CD8-positive, alpha-beta memory T cell (primary cell): ENCODE results near the gene MAP1S. TPM values are rescaled to one million over a fixed set of nuclear protein-coding genes. Genes with fewer than 3 reads are reported as not detected.

Experiments used
- CTCF ChIA-PET: fragments of 350-600 bp; sonication (Branson Sonifier 250); formaldehyde crosslinking; loops from one replicate; lab custom pipeline; 2021; ENCODE audit warnings: antibody characterized with exemption; lab: Charles Lee
- POLR2A ChIA-PET: fragments of 350-600 bp; sonication (Branson Sonifier 250); formaldehyde crosslinking; loops from one replicate; lab custom pipeline; 2021; ENCODE audit warnings: antibody characterized with exemption; lab: Charles Lee
- DNase-seq, 5 donors: peaks; one replicate each; pipeline versions ENCODE4 v3.0.0 to v3.0.0-alpha.2; 2020 to 2022; ENCODE audit warnings: mixed read lengths in 1 of 5
- H3K27ac ChIP-seq: one replicate; pipeline ENCODE4 v1.7.0; 2013; ENCODE audit warnings: low read depth, mild to moderate bottlenecking, low read length, moderate library complexity
- H3K27me3 ChIP-seq: 2 replicates; pipeline ENCODE4 v1.7.0; 2013; ENCODE audit warnings: low read length, mild to moderate bottlenecking; ENCODE audit not compliant: insufficient read depth, poor library complexity, severe bottlenecking
- H3K36me3 ChIP-seq: 2 replicates; pipeline ENCODE4 v1.7.0; 2013; ENCODE audit warnings: mild to moderate bottlenecking, low read length, moderate library complexity; ENCODE audit not compliant: insufficient read depth
- H3K4me1 ChIP-seq: 2 replicates; pipeline ENCODE4 v1.7.0; 2013; ENCODE audit warnings: mild to moderate bottlenecking, low read length, moderate library complexity; ENCODE audit not compliant: insufficient read depth
- H3K4me3 ChIP-seq: 2 replicates; pipeline ENCODE4 v1.7.0; 2013; ENCODE audit warnings: mild to moderate bottlenecking, low read length
- H3K9me3 ChIP-seq: 2 replicates; pipeline ENCODE4 v1.7.0; 2013; ENCODE audit warnings: mild to moderate bottlenecking, low read length
- H3K27ac Mint-ChIP-seq, 8 donors: one replicate each; pipeline ENCODE4 v1.8.0; 2020 to 2021; ENCODE audit warnings: mixed read lengths in 8 of 8, mild to moderate bottlenecking in 6 of 8, inconsistent platforms in 3 of 8, moderate library complexity in 3 of 8
- H3K27me3 Mint-ChIP-seq, 2 donors: one replicate each; pipeline ENCODE4 v1.8.0; 2020 to 2021; ENCODE audit warnings: mixed read lengths in 2 of 2, mild to moderate bottlenecking in 1 of 2, moderate library complexity in 1 of 2
- H3K36me3 Mint-ChIP-seq, 3 donors: one replicate each; pipeline ENCODE4 v1.8.0; 2020 to 2021; ENCODE audit warnings: mixed read lengths in 3 of 3, inconsistent platforms in 1 of 3, mild to moderate bottlenecking in 1 of 3
- H3K4me1 Mint-ChIP-seq, 3 donors: one replicate each; pipeline ENCODE4 v1.8.0; 2020 to 2021; ENCODE audit warnings: mixed read lengths in 3 of 3, inconsistent platforms in 1 of 3, mild to moderate bottlenecking in 1 of 3
- H3K4me3 Mint-ChIP-seq, 7 donors: one replicate each; pipeline ENCODE4 v1.8.0; 2020 to 2021; ENCODE audit warnings: mixed read lengths in 7 of 7, mild to moderate bottlenecking in 6 of 7, moderate library complexity in 4 of 7, inconsistent platforms in 2 of 7
- H3K9me3 Mint-ChIP-seq, 5 donors: one replicate each; pipeline ENCODE4 v1.8.0; 2020 to 2022; ENCODE audit warnings: mixed read lengths in 5 of 5, mild to moderate bottlenecking in 3 of 5, moderate library complexity in 2 of 5, inconsistent platforms in 1 of 5
- polyA plus RNA-seq: library from polyadenylated mRNA; unstranded; fragments of 300-500 nt; fragmentation: Illumina TruSeq; gene quantifications from one replicate; pipeline ENCODE4 v1.2.3, GENCODE V29; 2021
- total RNA-seq, 2 experiments: library from RNA; stranded (reverse); gene quantifications; one replicate each; pipeline ENCODE4 v1.2.3, GENCODE V29; 2021

MAP1S gene
- total and polyA plus RNA-seq, 3 experiments from 2014 or later: 43.0 to 72.3 (median 66.1) TPM

DNA sequence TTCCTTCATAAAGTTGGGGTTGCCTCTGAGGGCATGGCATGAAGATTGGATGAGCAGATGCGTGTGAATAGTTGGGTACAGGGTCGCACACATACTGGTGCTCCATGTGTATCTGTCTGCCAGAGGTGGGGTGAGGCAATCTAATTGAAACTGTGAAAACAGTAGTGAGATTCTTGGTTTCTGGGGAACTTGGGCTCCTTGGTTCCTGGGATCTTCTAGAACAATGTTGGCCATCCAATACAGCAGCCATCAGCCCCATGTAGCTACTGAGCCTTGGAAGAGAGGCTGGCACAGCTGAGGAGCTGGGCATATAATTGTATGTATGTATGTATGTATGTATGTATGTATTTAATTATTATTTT is 32.6 kb downstream of the MAP1S start:
- ChIA-PET CTCF (interaction anchor here (1.0 to 2.1 kb wide), 8 partner anchors 15 to 203 kb away, joined by 3 to 6 read pairs (median 4); partner anchors contain the start of gene RPL18A), POLR2A (interaction anchor here (0.5 to 1.4 kb wide), 4 partner anchors 33 to 226 kb away, joined by 5 to 6 read pairs (median 6); partner anchors contain the start of genes JAK3, MAP1S and RPL18A)

DNA sequence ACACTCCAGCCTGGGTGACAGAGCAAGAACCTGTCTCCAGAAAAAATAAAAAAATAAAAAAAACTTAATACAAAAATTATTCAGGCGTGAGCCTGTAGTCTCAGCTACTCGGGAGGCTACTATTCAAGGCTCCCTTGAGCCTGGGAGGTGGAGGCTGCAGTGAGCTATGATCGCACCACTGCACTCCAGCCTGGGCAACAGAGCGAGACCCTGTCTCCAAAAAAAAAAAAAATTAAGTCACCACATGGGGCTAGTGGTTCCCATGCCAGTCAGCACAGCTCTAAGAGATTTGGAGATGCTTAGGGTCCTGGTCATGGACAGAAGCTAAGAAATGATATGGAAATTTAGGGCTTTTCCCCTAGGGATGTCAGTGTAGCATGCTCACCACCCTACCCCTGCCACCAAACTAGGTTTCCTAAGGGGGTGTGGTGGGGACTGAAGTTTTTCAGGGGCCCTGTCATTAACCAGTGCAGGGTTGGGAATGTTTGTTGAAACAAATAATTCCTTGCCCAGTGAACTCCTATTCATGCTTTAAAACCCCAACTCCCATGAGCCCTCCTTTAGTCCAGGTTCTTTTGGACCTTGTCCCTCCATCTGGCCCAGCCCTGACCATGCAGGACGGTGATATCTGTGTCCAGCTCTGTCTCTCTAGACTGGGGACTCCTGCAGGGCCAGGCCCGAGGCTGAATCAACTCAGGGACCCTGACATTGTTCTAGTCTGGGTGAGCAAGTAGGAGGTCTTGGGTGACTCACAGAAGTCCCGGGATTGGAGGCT is 33.8 kb downstream of the MAP1S start:
- H3K4me3 ChIP-seq: no peak overlapping the region
- ChIA-PET POLR2A (no interaction called here), CTCF (interaction anchor here (1.0 to 2.1 kb wide), 3 partner anchors 22 to 49 kb away, joined by 3 to 6 read pairs (median 3); no protein-coding TSS in a partner anchor)
- H3K27ac ChIP-seq: no peak overlapping the region
- peaks cover 40 to 71% (median 56%) of the 10 kb centered on the region in 3 donors for H3K4me1 Mint-ChIP-seq
- no peaks in the 10 kb centered on the region for H3K36me3 ChIP-seq
- H3K27me3 Mint-ChIP-seq: peaks cover 0 to 1% of the 10 kb centered on the region in 2 donors
- H3K36me3 Mint-ChIP-seq: peaks cover 4 to 41% (median 6%) of the 10 kb centered on the region in 3 donors
- DNase-seq: no peak
- no peak overlapping the region for H3K4me3 Mint-ChIP-seq
- no peaks in the 10 kb centered on the region for H3K9me3 Mint-ChIP-seq
- no peaks in the 10 kb centered on the region for H3K27me3 ChIP-seq
- H3K4me1 ChIP-seq: peaks cover 58% of the 10 kb centered on the region
- no peaks in the 10 kb centered on the region for H3K9me3 ChIP-seq
- H3K27ac Mint-ChIP-seq: peak overlapping the region in 4 of 8 donors; percentile 17 to 93 (median 52)

More for the DNA sequence above, 32.6 kb downstream of the MAP1S start:
- Histone ChIP-seq H3K36me3 (no peaks in the 10 kb centered on the region), H3K27me3 (no peaks in the 10 kb centered on the region), H3K27ac (peak overlapping the region; percentile 79), H3K9me3 (no peaks in the 10 kb centered on the region), H3K4me3 (peak overlapping the region; percentile 90), H3K4me1 (peaks cover 64% of the 10 kb centered on the region)
- peak overlapping the region; percentile 87 to 98 (median 95) for H3K4me3 Mint-ChIP-seq
- H3K27ac Mint-ChIP-seq: peak overlapping the region; percentile 74 to 98 (median 96)
- H3K9me3 Mint-ChIP-seq: no peaks in the 10 kb centered on the region
- DNase-seq: no peak
- peaks cover 3 to 36% (median 6%) of the 10 kb centered on the region in 3 donors for H3K36me3 Mint-ChIP-seq
- peaks cover 43 to 72% (median 60%) of the 10 kb centered on the region in 3 donors for H3K4me1 Mint-ChIP-seq
- H3K27me3 Mint-ChIP-seq: peaks cover 0 to 1% of the 10 kb centered on the region in 2 donors

DNA sequence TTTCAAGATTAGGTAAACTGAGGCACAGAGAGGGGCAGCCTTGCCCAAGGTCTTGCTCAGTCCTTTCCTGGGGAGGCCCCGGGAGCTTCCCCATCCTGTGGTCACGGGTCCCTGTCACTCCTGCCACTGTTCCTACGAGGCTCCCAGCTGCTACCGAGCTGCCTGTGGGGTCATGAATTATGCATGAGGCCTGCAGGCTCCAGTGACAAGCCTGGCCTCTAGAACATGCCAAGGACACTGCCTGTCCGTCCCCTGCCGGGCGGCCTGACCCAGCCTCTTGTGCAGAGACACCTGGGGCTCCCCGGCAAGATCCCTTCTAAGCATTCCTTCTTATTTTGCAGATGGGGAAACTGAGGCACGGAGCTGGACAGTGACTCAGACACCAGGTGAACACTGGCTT is 34.7 kb downstream of the MAP1S start:
- no peak overlapping the region for H3K27ac ChIP-seq
- peaks cover 37 to 66% (median 49%) of the 10 kb centered on the region in 3 donors for H3K4me1 Mint-ChIP-seq
- POLR2A ChIA-PET: no interaction called here

DNA sequence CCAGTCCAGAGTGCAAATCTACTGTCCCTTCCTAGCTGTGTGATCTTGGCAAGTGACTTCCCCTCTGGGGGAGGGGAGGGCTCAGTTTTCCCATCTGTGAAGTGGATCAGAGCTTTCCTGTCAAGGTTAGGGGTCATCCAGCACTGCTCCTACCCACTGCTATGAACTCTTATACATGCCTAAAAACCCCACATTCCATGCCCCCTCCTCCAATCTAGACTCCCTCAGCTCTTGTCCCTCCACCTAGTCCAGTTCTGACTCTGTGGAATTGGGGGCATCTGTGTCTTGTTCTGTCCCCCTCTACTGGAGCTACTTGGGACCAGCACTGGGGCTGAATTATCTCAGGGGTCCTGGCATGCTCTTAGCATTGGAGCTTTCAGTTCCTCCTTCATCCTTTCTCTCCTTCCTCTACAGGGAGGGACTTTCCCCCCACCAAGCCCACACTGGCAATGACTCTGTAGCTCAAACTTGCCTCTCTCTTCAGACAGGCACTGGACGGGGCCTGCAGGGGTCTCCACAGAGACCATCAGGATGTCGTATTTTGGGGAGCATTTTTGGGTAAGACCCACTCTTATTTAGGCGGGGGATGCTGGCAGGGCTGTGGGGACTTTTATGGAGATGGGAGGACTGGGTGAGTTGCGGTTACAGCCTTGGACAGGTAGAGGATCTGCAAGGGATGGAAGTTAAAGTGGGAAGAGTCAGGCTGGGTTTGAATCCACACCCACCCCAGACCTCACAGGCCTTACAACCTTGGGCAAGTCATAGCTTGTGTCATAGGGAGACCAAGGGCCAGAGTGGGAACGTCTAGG is 35.6 kb downstream of the MAP1S start:
- CTCF ChIA-PET: interaction anchor here (0.6 to 1.1 kb wide), 2 partner anchors 16 to 29 kb away, joined by 3 read pairs; no protein-coding TSS in a partner anchor
- H3K27me3 Mint-ChIP-seq: peaks cover 0 to 1% of the 10 kb centered on the region in 2 donors
- POLR2A ChIA-PET: no interaction called here
- H3K4me3 Mint-ChIP-seq: peak overlapping the region in 2 of 7 donors; percentile 19 to 79
- Histone ChIP-seq H3K36me3 (no peaks in the 10 kb centered on the region), H3K27me3 (no peaks in the 10 kb centered on the region), H3K9me3 (no peaks in the 10 kb centered on the region), H3K4me3 (no peak overlapping the region), H3K4me1 (peaks cover 40% of the 10 kb centered on the region), H3K27ac (no peak overlapping the region)
- H3K36me3 Mint-ChIP-seq: peaks cover 6 to 57% (median 10%) of the 10 kb centered on the region in 3 donors
- no peak for DNase-seq
- no peaks in the 10 kb centered on the region for H3K9me3 Mint-ChIP-seq
- peak overlapping the region; percentile 61 to 92 (median 79) for H3K27ac Mint-ChIP-seq
- peaks cover 29 to 57% (median 41%) of the 10 kb centered on the region in 3 donors for H3K4me1 Mint-ChIP-seq

More for the DNA sequence above, 34.7 kb downstream of the MAP1S start:
- peaks cover 49% of the 10 kb centered on the region for H3K4me1 ChIP-seq
- H3K36me3 Mint-ChIP-seq: peaks cover 6 to 50% (median 8%) of the 10 kb centered on the region in 3 donors
- H3K4me3 Mint-ChIP-seq: peak overlapping the region in 1 of 7 donors; percentile 48
- H3K27ac Mint-ChIP-seq: peak overlapping the region in 3 of 8 donors; percentile 66 to 92 (median 66)
- no peak overlapping the region for H3K4me3 ChIP-seq
- no peaks in the 10 kb centered on the region for H3K9me3 Mint-ChIP-seq
- H3K9me3 ChIP-seq: no peaks in the 10 kb centered on the region
- CTCF ChIA-PET: interaction anchor here (0.6 to 1.4 kb wide), 3 partner anchors 17 to 31 kb away, joined by 3 read pairs; no protein-coding TSS in a partner anchor
- no peaks in the 10 kb centered on the region for H3K36me3 ChIP-seq
- DNase-seq: no peak
- no peaks in the 10 kb centered on the region for H3K27me3 ChIP-seq
- H3K27me3 Mint-ChIP-seq: peaks cover 0 to 1% of the 10 kb centered on the region in 2 donors

DNA sequence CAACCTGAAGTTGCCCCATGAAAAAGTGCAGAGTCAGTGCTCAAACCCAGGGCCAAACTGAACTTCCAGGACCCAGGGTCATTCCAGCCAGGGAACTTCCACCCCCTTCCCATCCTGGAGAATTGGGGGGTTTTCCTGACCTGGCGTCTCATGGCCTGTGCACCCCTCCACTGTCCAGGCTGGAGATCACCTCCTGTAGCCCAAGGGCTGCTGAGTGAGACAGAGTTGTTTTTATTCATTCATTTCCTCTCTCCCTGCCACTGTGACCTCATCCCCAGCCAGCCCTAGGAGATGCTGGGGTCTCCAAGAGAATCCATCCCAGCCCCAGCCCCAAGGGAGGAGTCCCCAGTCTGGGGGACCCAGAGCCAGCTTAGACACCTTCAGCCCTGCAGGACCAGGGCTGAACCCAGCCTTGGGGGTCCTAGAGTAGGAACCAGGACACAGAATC is 36.2 kb downstream of the MAP1S start:
- Mint-ChIP-seq H3K9me3 (no peaks in the 10 kb centered on the region), H3K4me1 (peaks cover 25 to 51% (median 34%) of the 10 kb centered on the region in 3 donors), H3K27me3 (peaks cover 0 to 1% of the 10 kb centered on the region in 2 donors), H3K36me3 (peaks cover 6 to 62% (median 13%) of the 10 kb centered on the region in 3 donors), H3K4me3 (no peak overlapping the region), H3K27ac (peak overlapping the region; percentile 61 to 88 (median 74))
- H3K36me3 ChIP-seq: no peaks in the 10 kb centered on the region
- H3K9me3 ChIP-seq: no peaks in the 10 kb centered on the region
- POLR2A ChIA-PET: no interaction called here
- no peak overlapping the region for H3K4me3 ChIP-seq
- DNase-seq: no peak
- CTCF ChIA-PET: no interaction called here
- H3K4me1 ChIP-seq: peaks cover 34% of the 10 kb centered on the region
- H3K27me3 ChIP-seq: no peaks in the 10 kb centered on the region
- no peak overlapping the region for H3K27ac ChIP-seq

DNA sequence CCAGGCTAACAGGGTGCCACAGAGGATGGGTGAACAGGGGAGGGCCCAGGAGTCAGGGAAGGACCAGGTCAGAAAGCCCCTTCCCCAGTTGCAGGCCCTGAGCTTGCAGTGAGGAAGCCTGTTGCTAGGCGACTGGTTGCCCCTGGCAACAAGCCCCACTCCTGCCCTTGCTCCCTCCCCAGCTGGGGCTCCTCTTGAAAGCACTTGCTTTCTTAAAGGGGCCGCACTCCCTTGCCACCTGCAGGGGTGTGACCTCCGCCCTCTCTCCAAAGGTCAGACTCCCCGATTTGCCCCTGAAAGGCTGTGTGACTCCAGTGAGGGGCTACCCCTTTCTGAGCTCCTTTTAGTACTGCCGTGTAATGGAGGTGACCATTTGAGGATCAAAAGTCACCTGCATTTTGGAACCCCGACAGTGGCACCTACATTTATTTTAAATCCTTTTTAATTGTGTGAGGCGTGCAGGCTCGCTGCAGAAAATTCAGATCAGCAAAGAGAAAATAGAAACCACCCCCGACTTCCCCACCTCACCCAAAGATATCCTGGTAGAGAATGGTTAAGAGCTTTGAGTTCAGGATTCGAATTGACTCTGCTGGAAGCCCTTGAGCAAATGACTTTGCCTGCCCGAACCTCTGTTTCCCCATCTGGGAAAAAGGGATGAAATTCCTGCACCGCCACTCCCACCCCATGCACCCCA is 36.8 kb downstream of the MAP1S start:
- Histone ChIP-seq H3K4me3 (no peak overlapping the region), H3K9me3 (no peaks in the 10 kb centered on the region), H3K36me3 (no peaks in the 10 kb centered on the region), H3K27me3 (no peaks in the 10 kb centered on the region), H3K4me1 (peaks cover 32% of the 10 kb centered on the region), H3K27ac (no peak overlapping the region)
- H3K4me3 Mint-ChIP-seq: no peak overlapping the region
- H3K27ac Mint-ChIP-seq: peak overlapping the region in 5 of 8 donors; percentile 29 to 77 (median 68)
- no peaks in the 10 kb centered on the region for H3K9me3 Mint-ChIP-seq
- peaks cover 6 to 67% (median 17%) of the 10 kb centered on the region in 3 donors for H3K36me3 Mint-ChIP-seq
- peaks cover 0 to 1% of the 10 kb centered on the region in 2 donors for H3K27me3 Mint-ChIP-seq
- POLR2A ChIA-PET: interaction anchor here (0.5 kb wide), 1 partner anchor 242 kb away, joined by 6 read pairs; no protein-coding TSS in a partner anchor
- CTCF ChIA-PET: no interaction called here
- H3K4me1 Mint-ChIP-seq: peaks cover 23 to 48% (median 32%) of the 10 kb centered on the region in 3 donors
- DNase-seq: peak in 4 of 5 donors; percentile 16 to 73 (median 26)

DNA sequence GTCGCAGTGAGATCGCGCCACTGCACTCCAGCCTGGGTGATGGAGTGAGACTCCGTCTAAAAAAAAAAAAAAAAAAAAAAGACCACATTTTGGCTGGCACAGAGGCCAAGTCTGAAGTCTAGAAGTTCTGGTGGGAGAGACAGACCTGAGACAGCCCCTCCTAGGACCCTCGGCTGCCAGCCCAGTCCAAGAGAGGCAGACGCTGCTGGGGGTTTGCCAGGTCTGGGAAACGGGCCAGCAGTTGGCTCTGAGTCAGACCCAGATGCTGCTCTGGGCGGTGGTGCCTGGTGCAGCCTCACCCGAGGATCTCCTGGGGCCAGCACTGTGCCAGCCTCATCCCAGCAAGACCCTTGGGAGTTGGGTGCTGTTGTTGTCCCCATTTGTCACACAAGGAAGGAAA is 37.8 kb downstream of the MAP1S start:
- Mint-ChIP-seq H3K27ac (no peak overlapping the region), H3K9me3 (no peaks in the 10 kb centered on the region), H3K27me3 (peaks cover 0 to 1% of the 10 kb centered on the region in 2 donors), H3K36me3 (peaks cover 6 to 63% (median 17%) of the 10 kb centered on the region in 3 donors), H3K4me1 (peaks cover 14 to 38% (median 22%) of the 10 kb centered on the region in 3 donors), H3K4me3 (no peak overlapping the region)
- Histone ChIP-seq H3K9me3 (no peaks in the 10 kb centered on the region), H3K27ac (no peak overlapping the region), H3K36me3 (no peaks in the 10 kb centered on the region), H3K4me3 (no peak overlapping the region), H3K27me3 (no peaks in the 10 kb centered on the region), H3K4me1 (peaks cover 28% of the 10 kb centered on the region)
- no peak for DNase-seq
- ChIA-PET CTCF (no interaction called here), POLR2A (no interaction called here)
